CD8-positive, alpha-beta memory T cell (primary cell): ENCODE results near the gene ERC2. TPM values are rescaled to one million over a fixed set of nuclear protein-coding genes. Genes with fewer than 3 reads are reported as not detected.

Source experiments
- CTCF ChIA-PET: fragments of 350-600 bp; sonication (Branson Sonifier 250); formaldehyde crosslinking; loops from one replicate; lab custom pipeline; 2021; ENCODE audit warnings: antibody characterized with exemption; lab: Charles Lee
- POLR2A ChIA-PET: fragments of 350-600 bp; sonication (Branson Sonifier 250); formaldehyde crosslinking; loops from one replicate; lab custom pipeline; 2021; ENCODE audit warnings: antibody characterized with exemption; lab: Charles Lee
- DNase-seq, 5 donors: peaks; one replicate each; pipeline versions ENCODE4 v3.0.0 to v3.0.0-alpha.2; 2020 to 2022; ENCODE audit warnings: mixed read lengths in 1 of 5
- H3K27ac ChIP-seq: one replicate; pipeline ENCODE4 v1.7.0; 2013; ENCODE audit warnings: low read depth, mild to moderate bottlenecking, low read length, moderate library complexity
- H3K27me3 ChIP-seq: 2 replicates; pipeline ENCODE4 v1.7.0; 2013; ENCODE audit warnings: low read length, mild to moderate bottlenecking; ENCODE audit not compliant: insufficient read depth, poor library complexity, severe bottlenecking
- H3K36me3 ChIP-seq: 2 replicates; pipeline ENCODE4 v1.7.0; 2013; ENCODE audit warnings: mild to moderate bottlenecking, low read length, moderate library complexity; ENCODE audit not compliant: insufficient read depth
- H3K4me1 ChIP-seq: 2 replicates; pipeline ENCODE4 v1.7.0; 2013; ENCODE audit warnings: mild to moderate bottlenecking, low read length, moderate library complexity; ENCODE audit not compliant: insufficient read depth
- H3K4me3 ChIP-seq: 2 replicates; pipeline ENCODE4 v1.7.0; 2013; ENCODE audit warnings: mild to moderate bottlenecking, low read length
- H3K9me3 ChIP-seq: 2 replicates; pipeline ENCODE4 v1.7.0; 2013; ENCODE audit warnings: mild to moderate bottlenecking, low read length
- H3K27ac Mint-ChIP-seq, 8 donors: one replicate each; pipeline ENCODE4 v1.8.0; 2020 to 2021; ENCODE audit warnings: mixed read lengths in 8 of 8, mild to moderate bottlenecking in 6 of 8, inconsistent platforms in 3 of 8, moderate library complexity in 3 of 8
- H3K27me3 Mint-ChIP-seq, 2 donors: one replicate each; pipeline ENCODE4 v1.8.0; 2020 to 2021; ENCODE audit warnings: mixed read lengths in 2 of 2, mild to moderate bottlenecking in 1 of 2, moderate library complexity in 1 of 2
- H3K36me3 Mint-ChIP-seq, 3 donors: one replicate each; pipeline ENCODE4 v1.8.0; 2020 to 2021; ENCODE audit warnings: mixed read lengths in 3 of 3, inconsistent platforms in 1 of 3, mild to moderate bottlenecking in 1 of 3
- H3K4me1 Mint-ChIP-seq, 3 donors: one replicate each; pipeline ENCODE4 v1.8.0; 2020 to 2021; ENCODE audit warnings: mixed read lengths in 3 of 3, inconsistent platforms in 1 of 3, mild to moderate bottlenecking in 1 of 3
- H3K4me3 Mint-ChIP-seq, 7 donors: one replicate each; pipeline ENCODE4 v1.8.0; 2020 to 2021; ENCODE audit warnings: mixed read lengths in 7 of 7, mild to moderate bottlenecking in 6 of 7, moderate library complexity in 4 of 7, inconsistent platforms in 2 of 7
- H3K9me3 Mint-ChIP-seq, 5 donors: one replicate each; pipeline ENCODE4 v1.8.0; 2020 to 2022; ENCODE audit warnings: mixed read lengths in 5 of 5, mild to moderate bottlenecking in 3 of 5, moderate library complexity in 2 of 5, inconsistent platforms in 1 of 5
- polyA plus RNA-seq: library from polyadenylated mRNA; unstranded; fragments of 300-500 nt; fragmentation: Illumina TruSeq; gene quantifications from one replicate; pipeline ENCODE4 v1.2.3, GENCODE V29; 2021
- total RNA-seq, 2 experiments: library from RNA; stranded (reverse); gene quantifications; one replicate each; pipeline ENCODE4 v1.2.3, GENCODE V29; 2021

The ERC2 gene
- total and polyA plus RNA-seq, 3 experiments from 2014 or later: not detected

- Histone ChIP-seq H3K4me3 (no peak overlapping the region), H3K27me3 (no peaks in the 10 kb centered on the region), H3K9me3 (no peaks in the 10 kb centered on the region), H3K27ac (no peak overlapping the region), H3K4me1 (no peaks in the 10 kb centered on the region), H3K36me3 (no peaks in the 10 kb centered on the region)
- Mint-ChIP-seq H3K4me1 (no peaks in the 10 kb centered on the region), H3K36me3 (no peaks in the 10 kb centered on the region), H3K27ac (no peak overlapping the region), H3K9me3 (no peaks in the 10 kb centered on the region), H3K27me3 (peaks cover 1 to 7% of the 10 kb centered on the region in 2 donors), H3K4me3 (no peak overlapping the region)
- ChIA-PET POLR2A (no interaction called here), CTCF (no interaction called here)
- no peak for DNase-seq
These were observed 320.9 kb downstream of the ERC2 start for GRCh38 chr3:56147354-56147753.

GRCh38 chr3:56145410-56145809 lies 322.9 kb downstream of the ERC2 start:
- DNase-seq: no peak
- H3K4me3 ChIP-seq: no peak overlapping the region
- peaks cover 0 to 4% (median 0%) of the 10 kb centered on the region in 5 donors for H3K9me3 Mint-ChIP-seq
- H3K4me1 ChIP-seq: no peaks in the 10 kb centered on the region
- peaks cover 1 to 7% of the 10 kb centered on the region in 2 donors for H3K27me3 Mint-ChIP-seq
- no peaks in the 10 kb centered on the region for H3K36me3 ChIP-seq
- H3K4me1 Mint-ChIP-seq: no peaks in the 10 kb centered on the region
- H3K4me3 Mint-ChIP-seq: no peak overlapping the region
- no peak overlapping the region for H3K27ac ChIP-seq
- ChIA-PET CTCF (no interaction called here), POLR2A (no interaction called here)
- H3K36me3 Mint-ChIP-seq: no peaks in the 10 kb centered on the region
- no peak overlapping the region for H3K27ac Mint-ChIP-seq
- H3K9me3 ChIP-seq: no peaks in the 10 kb centered on the region
- H3K27me3 ChIP-seq: no peaks in the 10 kb centered on the region

- Histone ChIP-seq H3K4me1 (no peaks in the 10 kb centered on the region), H3K9me3 (no peaks in the 10 kb centered on the region), H3K27ac (no peak overlapping the region), H3K4me3 (no peak overlapping the region), H3K36me3 (no peaks in the 10 kb centered on the region), H3K27me3 (no peaks in the 10 kb centered on the region)
- DNase-seq: no peak
- CTCF ChIA-PET: no interaction called here
- Mint-ChIP-seq H3K36me3 (no peaks in the 10 kb centered on the region), H3K27ac (no peak overlapping the region), H3K4me3 (no peak overlapping the region), H3K4me1 (no peaks in the 10 kb centered on the region), H3K27me3 (peaks cover 1 to 7% of the 10 kb centered on the region in 2 donors), H3K9me3 (peaks cover 0 to 4% (median 0%) of the 10 kb centered on the region in 5 donors)
- POLR2A ChIA-PET: no interaction called here
These were observed 323.5 kb downstream of the ERC2 start for GRCh38 chr3:56144805-56145204.

- H3K4me3 ChIP-seq: no peak overlapping the region
- Mint-ChIP-seq H3K27ac (no peak overlapping the region), H3K36me3 (no peaks in the 10 kb centered on the region), H3K4me1 (no peaks in the 10 kb centered on the region), H3K27me3 (no peaks in the 10 kb centered on the region), H3K4me3 (no peak overlapping the region), H3K9me3 (peaks cover 0 to 4% (median 0%) of the 10 kb centered on the region in 5 donors)
- no peak for DNase-seq
- ChIA-PET POLR2A (no interaction called here), CTCF (no interaction called here)
- no peak overlapping the region for H3K27ac ChIP-seq
- H3K4me1 ChIP-seq: no peaks in the 10 kb centered on the region
- H3K36me3 ChIP-seq: no peaks in the 10 kb centered on the region
- H3K27me3 ChIP-seq: no peaks in the 10 kb centered on the region
- H3K9me3 ChIP-seq: no peaks in the 10 kb centered on the region
These were observed 330.9 kb downstream of the ERC2 start for GRCh38 chr3:56137415-56137814.

- no peaks in the 10 kb centered on the region for H3K4me1 Mint-ChIP-seq
- H3K4me3 Mint-ChIP-seq: no peak overlapping the region
- Histone ChIP-seq H3K9me3 (no peaks in the 10 kb centered on the region), H3K4me3 (no peak overlapping the region), H3K27ac (no peak overlapping the region), H3K36me3 (no peaks in the 10 kb centered on the region), H3K4me1 (no peaks in the 10 kb centered on the region), H3K27me3 (no peaks in the 10 kb centered on the region)
- H3K27ac Mint-ChIP-seq: no peak overlapping the region
- H3K36me3 Mint-ChIP-seq: no peaks in the 10 kb centered on the region
- no peak for DNase-seq
- ChIA-PET POLR2A (no interaction called here), CTCF (no interaction called here)
- peaks cover 0 to 4% (median 0%) of the 10 kb centered on the region in 5 donors for H3K9me3 Mint-ChIP-seq
- H3K27me3 Mint-ChIP-seq: no peaks in the 10 kb centered on the region
These were observed 331.8 kb downstream of the ERC2 start for GRCh38 chr3:56136514-56136913.

GRCh38 chr3:56135941-56136340 lies 332.3 kb downstream of the ERC2 start:
- H3K36me3 Mint-ChIP-seq: no peaks in the 10 kb centered on the region
- POLR2A ChIA-PET: no interaction called here
- Histone ChIP-seq H3K4me1 (no peaks in the 10 kb centered on the region), H3K27ac (no peak overlapping the region), H3K4me3 (no peak overlapping the region), H3K36me3 (no peaks in the 10 kb centered on the region), H3K27me3 (no peaks in the 10 kb centered on the region), H3K9me3 (no peaks in the 10 kb centered on the region)
- CTCF ChIA-PET: no interaction called here
- H3K4me3 Mint-ChIP-seq: no peak overlapping the region
- H3K4me1 Mint-ChIP-seq: no peaks in the 10 kb centered on the region
- H3K27me3 Mint-ChIP-seq: no peaks in the 10 kb centered on the region
- H3K9me3 Mint-ChIP-seq: peaks cover 0 to 6% (median 0%) of the 10 kb centered on the region in 5 donors
- no peak overlapping the region for H3K27ac Mint-ChIP-seq
- no peak for DNase-seq

GRCh38 chr3:56133423-56133822 lies 334.8 kb downstream of the ERC2 start:
- ChIA-PET POLR2A (no interaction called here), CTCF (interaction anchor here (0.9 kb wide), 1 partner anchor 8 kb away, joined by 3 read pairs; no protein-coding TSS in a partner anchor)
- no peaks in the 10 kb centered on the region for H3K9me3 ChIP-seq
- H3K4me1 ChIP-seq: no peaks in the 10 kb centered on the region
- H3K4me3 ChIP-seq: no peak overlapping the region
- Mint-ChIP-seq H3K27me3 (no peaks in the 10 kb centered on the region), H3K9me3 (peaks cover 0 to 6% (median 2%) of the 10 kb centered on the region in 5 donors), H3K4me1 (no peaks in the 10 kb centered on the region), H3K36me3 (no peaks in the 10 kb centered on the region), H3K4me3 (no peak overlapping the region), H3K27ac (no peak overlapping the region)
- no peak for DNase-seq
- no peak overlapping the region for H3K27ac ChIP-seq
- H3K27me3 ChIP-seq: no peaks in the 10 kb centered on the region
- H3K36me3 ChIP-seq: no peaks in the 10 kb centered on the region

GRCh38 chr3:56132762-56133161 lies 335.5 kb downstream of the ERC2 start:
- ChIA-PET CTCF (no interaction called here), POLR2A (no interaction called here)
- no peaks in the 10 kb centered on the region for H3K4me1 ChIP-seq
- no peak overlapping the region for H3K4me3 ChIP-seq
- H3K9me3 ChIP-seq: no peaks in the 10 kb centered on the region
- H3K36me3 Mint-ChIP-seq: no peaks in the 10 kb centered on the region
- H3K36me3 ChIP-seq: no peaks in the 10 kb centered on the region
- no peaks in the 10 kb centered on the region for H3K27me3 Mint-ChIP-seq
- H3K4me3 Mint-ChIP-seq: no peak overlapping the region
- no peaks in the 10 kb centered on the region for H3K4me1 Mint-ChIP-seq
- peaks cover 0 to 6% (median 2%) of the 10 kb centered on the region in 5 donors for H3K9me3 Mint-ChIP-seq
- no peak for DNase-seq
- no peak overlapping the region for H3K27ac ChIP-seq
- no peak overlapping the region for H3K27ac Mint-ChIP-seq
- no peaks in the 10 kb centered on the region for H3K27me3 ChIP-seq
